Body of pancreas (tissue), 4 donors: ENCODE results near the gene EXT2. TPM values are rescaled to one million over a fixed set of nuclear protein-coding genes. Genes with fewer than 3 reads are reported as not detected.
A peak's percentile ranks its signal among the peaks of the same experiment; 100 is the strongest.

ENCODE experiments used
- ATAC-seq: fragments of 150-250 bp; one replicate; pipeline ENCODE4 v1.9.1; 2016
- DNase-seq, 4 donors: peaks; one replicate each; pipeline ENCODE4 v3.0.0-alpha.2; 2019
- H3K27ac ChIP-seq, 4 donors: fragments of 200-600 bp; sonication (generic); 1 replicate in 3 of 4; 2 replicates in 1 of 4; pipeline versions ENCODE4 v1.5.1 to v1.6.1; 2016 to 2019; ENCODE audit warnings: mild to moderate bottlenecking in 1 of 4, mixed read lengths in 1 of 4, moderate library complexity in 1 of 4
- H3K27me3 ChIP-seq, 2 donors: fragments of 200-600 bp; sonication (generic); one replicate each; pipeline ENCODE4 v1.6.0; 2016; ENCODE audit warnings: mild to moderate bottlenecking in 1 of 2
- H3K36me3 ChIP-seq, 2 donors: fragments of 200-600 bp; sonication (generic); replicated peaks in 1 of 2; 2 replicates each; pipeline ENCODE4 v1.5.1; 2016; ENCODE audit warnings: low read depth in 2 of 2; ENCODE audit not compliant: insufficient read depth in 1 of 2
- H3K4me1 ChIP-seq: fragments of 200-600 bp; sonication (generic); one replicate; pipeline ENCODE4 v1.6.0; 2016
- H3K4me3 ChIP-seq, 2 donors: fragments of 200-600 bp; sonication (generic); 1 replicate in 1 of 2; 2 replicates in 1 of 2; pipeline ENCODE4 v1.5.1; 2016 to 2019
- H3K9me3 ChIP-seq, 3 donors: fragments of 200-600 bp; sonication (generic); 1 replicate in 2 of 3; 2 replicates in 1 of 3; pipeline ENCODE4 v1.5.1; 2016
- CTCF ChIP-seq, 7 experiments: fragments of 450-650 bp in 4 of 7; fragments of 200-600 bp in 3 of 7; sonication (generic) in 3 of 7; IDR thresholded peaks; one replicate each; pipeline ENCODE4 v1.5.1; 2016 to 2019; ENCODE audit warnings: antibody characterized with exemption in 7 of 7
- POLR2A ChIP-seq, 3 donors: fragments of 450-650 bp; IDR thresholded peaks; one replicate each; pipeline ENCODE4 v1.6.1; 2016; ENCODE audit warnings: antibody characterized with exemption in 3 of 3, mild to moderate bottlenecking in 2 of 3
- WGBS, 2 donors: methylation state at CpG; one replicate each; pipeline ENCODE4 v1.1.5; 2017; 5-methylcytosine and 5-hydroxymethylcytosine counted together
- intact Hi-C: fragments of 100-400 bp; cut with DNase I; formaldehyde crosslinking; loops from one replicate; pipeline ENCODE4 v1.15.1; 2023
- total RNA-seq, 2 donors: library from RNA; depleted of rRNA; stranded (reverse); fragments of >200 nt; gene quantifications; one replicate each; pipeline ENCODE4 v1.1.0, GENCODE V29; 2016

Gene EXT2
- total RNA-seq, 2 donors from 2014 or later, result 21.4 to 34.2 TPM

GRCh38 chr11:44243086-44243485, 147.6 kb downstream of the EXT2 start:
- no peaks in the 10 kb centered on the region for H3K9me3 ChIP-seq
- H3K4me1 ChIP-seq, result peaks cover 16% of the 10 kb centered on the region
- 48 to 73% methylated on average over 5 of the region's 5 CpGs for WGBS, 2 donors
- no peak for ATAC-seq
- no peaks in the 10 kb centered on the region for H3K36me3 ChIP-seq
- H3K27ac ChIP-seq, result peak overlapping the region in 1 of 4 donors; percentile 44
- intact Hi-C loops, result no loop called here
- no peak for TF ChIP-seq CTCF (IDR thresholded peaks at IDR 0.05)
- TF ChIP-seq POLR2A (IDR thresholded peaks at IDR 0.05), result no peak
- no peaks in the 10 kb centered on the region for H3K27me3 ChIP-seq
- no peak for DNase-seq
- no peak overlapping the region for H3K4me3 ChIP-seq

- intact Hi-C loops, result no loop called here
- Histone ChIP-seq H3K4me1 (peaks cover 16% of the 10 kb centered on the region), H3K27me3 (no peaks in the 10 kb centered on the region), H3K27ac (peak overlapping the region in 1 of 4 donors; percentile 44), H3K9me3 (no peaks in the 10 kb centered on the region), H3K36me3 (no peaks in the 10 kb centered on the region), H3K4me3 (no peak overlapping the region)
- 64% methylated on average over 6 of the region's 6 CpGs for WGBS, 2 donors
- ATAC-seq (peak; percentile 71), DNase-seq (peak in 1 of 4 donors; percentile 17)
- TF ChIP-seq CTCF (IDR thresholded peaks at IDR 0.05) (no peak), POLR2A (IDR thresholded peaks at IDR 0.05) (no peak)
Observed at GRCh38 chr11:44243595-44244343, 148.3 kb downstream of the EXT2 start.

- no peak for ATAC-seq
- 93 to 95% methylated on average over 8 of the region's 8 CpGs for WGBS, 2 donors
- Histone ChIP-seq H3K36me3 (no peaks in the 10 kb centered on the region), H3K9me3 (no peaks in the 10 kb centered on the region), H3K4me3 (no peak overlapping the region), H3K27me3 (no peaks in the 10 kb centered on the region), H3K4me1 (peaks cover 16% of the 10 kb centered on the region), H3K27ac (no peak overlapping the region)
- intact Hi-C loops, result no loop called here
- DNase-seq, result no peak
- TF ChIP-seq CTCF (IDR thresholded peaks at IDR 0.05) (no peak), POLR2A (IDR thresholded peaks at IDR 0.05) (no peak)
Observed at GRCh38 chr11:44244639-44245310, 149.3 kb downstream of the EXT2 start.

GRCh38 chr11:44246726-44247125, 151.2 kb downstream of the EXT2 start:
- no peak for ATAC-seq
- WGBS, 2 donors, result 73 to 74% methylated on average over 4 of the region's 4 CpGs

More at GRCh38 chr11:44246726-44247125, 151.2 kb downstream of the EXT2 start:
- DNase-seq, result no peak
- Histone ChIP-seq H3K27me3 (no peaks in the 10 kb centered on the region), H3K4me1 (peaks cover 16% of the 10 kb centered on the region), H3K9me3 (no peaks in the 10 kb centered on the region), H3K27ac (no peak overlapping the region), H3K4me3 (no peak overlapping the region), H3K36me3 (no peaks in the 10 kb centered on the region)
- TF ChIP-seq POLR2A (IDR thresholded peaks at IDR 0.05) (no peak), CTCF (IDR thresholded peaks at IDR 0.05) (no peak)
- intact Hi-C loops, result no loop called here
